ENCODE measurements around the gene UNC93A. TPM values are rescaled to one million over a fixed set of nuclear protein-coding genes. Genes with fewer than 3 reads are reported as not detected.
"Not testable (repeated sequence)": the region's sequence is repeated elsewhere in the genome, so short reads cannot be mapped to it uniquely, and the experiment has no call there.

UNC93A gene
- total and polyA plus RNA-seq, 5 donors from 2014 or later = not detected

- no peaks in the 10 kb centered on the region for H3K9me3 ChIP-seq (ENCODE audit: control insufficient read depth in 2 of 2, low read length in 2 of 2)
- ATAC-seq (ENCODE audit: low read depth in 2 of 2) = no peak
- H3K4me1 ChIP-seq (ENCODE audit: control insufficient read depth, insufficient read depth, low read length, poor library complexity, severe bottlenecking) = no peaks in the 10 kb centered on the region
- no peaks in the 10 kb centered on the region for H3K27me3 ChIP-seq (ENCODE audit: control insufficient read depth, insufficient read depth, low read length)
- H3K27ac Mint-ChIP-seq = no peak overlapping the region
- no peak for DNase-seq
- H3K4me1 Mint-ChIP-seq = no peaks in the 10 kb centered on the region
- no peaks in the 10 kb centered on the region for H3K36me3 Mint-ChIP-seq
- H3K4me3 Mint-ChIP-seq = no peak overlapping the region
- H3K27ac ChIP-seq (ENCODE audit: insufficient read depth, low read length, poor library complexity, severe bottlenecking) = no peak overlapping the region
- H3K27me3 Mint-ChIP-seq = peaks cover 5% of the 10 kb centered on the region
- no peak overlapping the region for H3K4me3 ChIP-seq (ENCODE audit: low read depth, low read length)
- no peaks in the 10 kb centered on the region for H3K9me3 Mint-ChIP-seq
- H3K36me3 ChIP-seq (ENCODE audit: control insufficient read depth, insufficient read depth, low read length) = no peaks in the 10 kb centered on the region
These were observed 43.1 kb upstream of the UNC93A start for GRCh38 chr6:167247814-167248595.

GRCh38 chr6:167248878-167249455, 42.1 kb upstream of the UNC93A start:
- H3K9me3 ChIP-seq (ENCODE audit: control insufficient read depth in 2 of 2, low read length in 2 of 2); H3K27ac ChIP-seq (ENCODE audit: insufficient read depth, low read length, poor library complexity, severe bottlenecking); H3K27me3 Mint-ChIP-seq; H3K4me3 ChIP-seq (ENCODE audit: low read depth, low read length); H3K9me3 Mint-ChIP-seq; H3K4me1 ChIP-seq (ENCODE audit: control insufficient read depth, insufficient read depth, low read length, poor library complexity, severe bottlenecking); ATAC-seq (ENCODE audit: low read depth in 2 of 2); H3K27ac Mint-ChIP-seq; H3K27me3 ChIP-seq (ENCODE audit: control insufficient read depth, insufficient read depth, low read length); DNase-seq; H3K4me1 Mint-ChIP-seq; H3K36me3 Mint-ChIP-seq; H3K4me3 Mint-ChIP-seq; H3K36me3 ChIP-seq (ENCODE audit: control insufficient read depth, insufficient read depth, low read length): not testable (repeated sequence)

GRCh38 chr6:167252271-167252670, 38.8 kb upstream of the UNC93A start:
- H3K4me1 Mint-ChIP-seq = no peaks in the 10 kb centered on the region
- no peaks in the 10 kb centered on the region for H3K36me3 Mint-ChIP-seq
- Histone ChIP-seq H3K36me3 (ENCODE audit: control insufficient read depth, insufficient read depth, low read length) (no peaks in the 10 kb centered on the region), H3K4me3 (ENCODE audit: low read depth, low read length) (no peak overlapping the region), H3K27me3 (ENCODE audit: control insufficient read depth, insufficient read depth, low read length) (no peaks in the 10 kb centered on the region), H3K4me1 (ENCODE audit: control insufficient read depth, insufficient read depth, low read length, poor library complexity, severe bottlenecking) (no peaks in the 10 kb centered on the region), H3K9me3 (ENCODE audit: control insufficient read depth in 2 of 2, low read length in 2 of 2) (no peaks in the 10 kb centered on the region), H3K27ac (ENCODE audit: insufficient read depth, low read length, poor library complexity, severe bottlenecking) (no peak overlapping the region)
- H3K27ac Mint-ChIP-seq = no peak overlapping the region
- no peak for DNase-seq
- peaks cover 0 to 6% (median 0%) of the 10 kb centered on the region in 7 donors for H3K9me3 Mint-ChIP-seq
- peaks cover 10% of the 10 kb centered on the region for H3K27me3 Mint-ChIP-seq
- ATAC-seq (ENCODE audit: low read depth in 2 of 2) = no peak
- H3K4me3 Mint-ChIP-seq = no peak overlapping the region

- ATAC-seq (ENCODE audit: low read depth in 2 of 2) (no peak), DNase-seq (no peak)
- Mint-ChIP-seq H3K27me3 (peaks cover 42% of the 10 kb centered on the region), H3K36me3 (no peaks in the 10 kb centered on the region), H3K9me3 (peaks cover 0 to 6% (median 0%) of the 10 kb centered on the region in 7 donors), H3K27ac (no peak overlapping the region), H3K4me1 (no peaks in the 10 kb centered on the region), H3K4me3 (no peak overlapping the region)
- Histone ChIP-seq H3K27me3 (ENCODE audit: control insufficient read depth, insufficient read depth, low read length) (peaks cover under 1% of the 10 kb centered on the region), H3K4me1 (ENCODE audit: control insufficient read depth, insufficient read depth, low read length, poor library complexity, severe bottlenecking) (no peaks in the 10 kb centered on the region), H3K36me3 (ENCODE audit: control insufficient read depth, insufficient read depth, low read length) (no peaks in the 10 kb centered on the region), H3K27ac (ENCODE audit: insufficient read depth, low read length, poor library complexity, severe bottlenecking) (no peak overlapping the region), H3K4me3 (ENCODE audit: low read depth, low read length) (no peak overlapping the region), H3K9me3 (ENCODE audit: control insufficient read depth in 2 of 2, low read length in 2 of 2) (no peaks in the 10 kb centered on the region)
These were observed 35.1 kb upstream of the UNC93A start for GRCh38 chr6:167255918-167256553.

GRCh38 chr6:167258646-167259045, 32.5 kb upstream of the UNC93A start:
- Mint-ChIP-seq H3K4me1 (no peaks in the 10 kb centered on the region), H3K4me3 (no peak overlapping the region), H3K36me3 (no peaks in the 10 kb centered on the region), H3K27me3 (peaks cover 58% of the 10 kb centered on the region), H3K9me3 (peaks cover 0 to 8% (median 4%) of the 10 kb centered on the region in 7 donors), H3K27ac (no peak overlapping the region)
- H3K27ac ChIP-seq (ENCODE audit: insufficient read depth, low read length, poor library complexity, severe bottlenecking) = no peak overlapping the region
- H3K27me3 ChIP-seq (ENCODE audit: control insufficient read depth, insufficient read depth, low read length) = peaks cover 3% of the 10 kb centered on the region
- no peak for ATAC-seq (ENCODE audit: low read depth in 2 of 2)
- H3K4me3 ChIP-seq (ENCODE audit: low read depth, low read length) = no peak overlapping the region
- no peaks in the 10 kb centered on the region for H3K36me3 ChIP-seq (ENCODE audit: control insufficient read depth, insufficient read depth, low read length)
- H3K4me1 ChIP-seq (ENCODE audit: control insufficient read depth, insufficient read depth, low read length, poor library complexity, severe bottlenecking) = no peaks in the 10 kb centered on the region
- H3K9me3 ChIP-seq (ENCODE audit: control insufficient read depth in 2 of 2, low read length in 2 of 2) = no peaks in the 10 kb centered on the region
- no peak for DNase-seq

- not testable (repeated sequence) for H3K4me3 Mint-ChIP-seq; H3K27ac ChIP-seq (ENCODE audit: insufficient read depth, low read length, poor library complexity, severe bottlenecking); DNase-seq; H3K4me1 ChIP-seq (ENCODE audit: control insufficient read depth, insufficient read depth, low read length, poor library complexity, severe bottlenecking); H3K9me3 Mint-ChIP-seq; H3K36me3 ChIP-seq (ENCODE audit: control insufficient read depth, insufficient read depth, low read length); ATAC-seq (ENCODE audit: low read depth in 2 of 2); H3K4me1 Mint-ChIP-seq; H3K27ac Mint-ChIP-seq; H3K36me3 Mint-ChIP-seq; H3K9me3 ChIP-seq (ENCODE audit: control insufficient read depth in 2 of 2, low read length in 2 of 2); H3K27me3 ChIP-seq (ENCODE audit: control insufficient read depth, insufficient read depth, low read length); H3K4me3 ChIP-seq (ENCODE audit: low read depth, low read length)
- peaks cover 19% of the 10 kb centered on the region for H3K27me3 Mint-ChIP-seq
These were observed 24.9 kb upstream of the UNC93A start for GRCh38 chr6:167266057-167266829.

- Mint-ChIP-seq H3K4me1 (no peaks in the 10 kb centered on the region), H3K4me3 (no peak overlapping the region), H3K36me3 (no peaks in the 10 kb centered on the region), H3K27me3 (peaks cover 14% of the 10 kb centered on the region), H3K27ac (no peak overlapping the region), H3K9me3 (peaks cover 0 to 4% (median 0%) of the 10 kb centered on the region in 7 donors)
- H3K36me3 ChIP-seq (ENCODE audit: control insufficient read depth, insufficient read depth, low read length) = no peaks in the 10 kb centered on the region
- no peaks in the 10 kb centered on the region for H3K9me3 ChIP-seq (ENCODE audit: control insufficient read depth in 2 of 2, low read length in 2 of 2)
- DNase-seq (no peak), ATAC-seq (ENCODE audit: low read depth in 2 of 2) (no peak)
- no peak overlapping the region for H3K27ac ChIP-seq (ENCODE audit: insufficient read depth, low read length, poor library complexity, severe bottlenecking)
- no peaks in the 10 kb centered on the region for H3K27me3 ChIP-seq (ENCODE audit: control insufficient read depth, insufficient read depth, low read length)
- no peak overlapping the region for H3K4me3 ChIP-seq (ENCODE audit: low read depth, low read length)
- H3K4me1 ChIP-seq (ENCODE audit: control insufficient read depth, insufficient read depth, low read length, poor library complexity, severe bottlenecking) = no peaks in the 10 kb centered on the region
These were observed 24.1 kb upstream of the UNC93A start for GRCh38 chr6:167266830-167267555.

All from CD4-positive, CD25-positive, alpha-beta regulatory T cell (primary cell).